Thyroid gland (tissue), 4 donors: ENCODE measurements around the gene CD46. TPM values are rescaled to one million over a fixed set of nuclear protein-coding genes. Genes with fewer than 3 reads are reported as not detected.

Experiments used
- DNase-seq, 2 donors: peaks; one replicate each; pipeline ENCODE4 v3.0.0-alpha.2; 2019
- H3K27ac ChIP-seq, 3 donors: fragments of 200-600 bp; sonication (generic); 1 replicate in 2 of 3; 2 replicates in 1 of 3; pipeline ENCODE4 v1.5.1; 2016 to 2019; ENCODE audit warnings: mild to moderate bottlenecking in 1 of 3, moderate library complexity in 1 of 3
- H3K27me3 ChIP-seq: fragments of 200-600 bp; sonication (generic); one replicate; pipeline ENCODE4 v1.5.1; 2019
- H3K36me3 ChIP-seq, 2 donors: fragments of 200-600 bp; sonication (generic); one replicate each; pipeline ENCODE4 v1.5.1; 2016 to 2019
- H3K4me1 ChIP-seq, 2 donors: fragments of 200-600 bp; sonication (generic); one replicate each; pipeline ENCODE4 v1.5.1; 2017 to 2019
- H3K4me3 ChIP-seq, 3 donors: fragments of 200-600 bp; sonication (generic); replicated peaks in 1 of 3; 1 replicate in 2 of 3; 2 replicates in 1 of 3; pipeline ENCODE4 v1.5.1; 2016; ENCODE audit warnings: mild to moderate bottlenecking in 1 of 3
- H3K9me3 ChIP-seq: fragments of 200-600 bp; sonication (generic); one replicate; pipeline ENCODE4 v1.5.1; 2017
- POLR2A ChIP-seq, 2 donors: fragments of 450-650 bp; IDR thresholded peaks; one replicate each; pipeline ENCODE4 v1.6.1; 2017; ENCODE audit warnings: antibody characterized with exemption in 2 of 2, mild to moderate bottlenecking in 2 of 2, moderate library complexity in 1 of 2
- WGBS, 2 donors: methylation state at CpG; one replicate each; pipeline ENCODE4 v1.1.5; 2017; 5-methylcytosine and 5-hydroxymethylcytosine counted together
- intact Hi-C: fragments of 100-400 bp; cut with DNase I; formaldehyde crosslinking; loops from one replicate; pipeline ENCODE4 v1.15.1; 2023
- total RNA-seq, 4 donors: library from RNA; depleted of rRNA; stranded (reverse); fragments of >200 nt; gene quantifications; one replicate each; pipeline ENCODE4 v1.2.3, GENCODE V29; 2016
- TF ChIP-seq, protein P1 (sequence below), 6 experiments: fragments of 200-600 bp in 3 of 6; fragments of 450-650 bp in 3 of 6; sonication (generic) in 3 of 6; IDR thresholded peaks; one replicate each; pipeline ENCODE4 v1.5.1; 2016 to 2019; ENCODE audit warnings: antibody characterized with exemption in 6 of 6, mild to moderate bottlenecking in 2 of 6, inconsistent platforms in 1 of 6, moderate library complexity in 1 of 6

CD46 gene
- total RNA-seq, 4 donors from 2014 or later: 135 to 275 (median 180) TPM

DNA sequence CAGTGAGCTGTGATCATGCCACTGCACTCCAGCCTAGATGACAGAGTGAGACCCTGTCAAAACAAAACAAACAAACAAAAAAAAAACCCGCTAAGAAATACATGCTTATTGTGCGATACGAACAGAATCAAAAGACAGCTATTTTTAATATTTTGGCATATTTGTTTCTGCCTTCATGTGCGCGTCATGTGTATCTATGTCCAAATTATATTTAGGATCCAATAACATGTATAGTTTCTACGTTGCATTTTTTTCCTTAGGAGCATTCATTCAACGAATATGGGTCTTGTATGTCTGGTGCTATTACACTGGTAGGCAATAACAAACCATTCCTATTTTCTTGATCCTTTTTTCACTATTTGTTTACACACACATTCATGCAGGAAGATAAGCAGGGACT lies 1.8 kb downstream of the CD46 start:
- WGBS, 2 donors: 72 to 81% methylated on average over 7 of the region's 7 CpGs
- TF ChIP-seq, protein P1, sequence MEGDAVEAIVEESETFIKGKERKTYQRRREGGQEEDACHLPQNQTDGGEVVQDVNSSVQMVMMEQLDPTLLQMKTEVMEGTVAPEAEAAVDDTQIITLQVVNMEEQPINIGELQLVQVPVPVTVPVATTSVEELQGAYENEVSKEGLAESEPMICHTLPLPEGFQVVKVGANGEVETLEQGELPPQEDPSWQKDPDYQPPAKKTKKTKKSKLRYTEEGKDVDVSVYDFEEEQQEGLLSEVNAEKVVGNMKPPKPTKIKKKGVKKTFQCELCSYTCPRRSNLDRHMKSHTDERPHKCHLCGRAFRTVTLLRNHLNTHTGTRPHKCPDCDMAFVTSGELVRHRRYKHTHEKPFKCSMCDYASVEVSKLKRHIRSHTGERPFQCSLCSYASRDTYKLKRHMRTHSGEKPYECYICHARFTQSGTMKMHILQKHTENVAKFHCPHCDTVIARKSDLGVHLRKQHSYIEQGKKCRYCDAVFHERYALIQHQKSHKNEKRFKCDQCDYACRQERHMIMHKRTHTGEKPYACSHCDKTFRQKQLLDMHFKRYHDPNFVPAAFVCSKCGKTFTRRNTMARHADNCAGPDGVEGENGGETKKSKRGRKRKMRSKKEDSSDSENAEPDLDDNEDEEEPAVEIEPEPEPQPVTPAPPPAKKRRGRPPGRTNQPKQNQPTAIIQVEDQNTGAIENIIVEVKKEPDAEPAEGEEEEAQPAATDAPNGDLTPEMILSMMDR (IDR thresholded peaks at IDR 0.05): no peak
- no peak for TF ChIP-seq POLR2A (IDR thresholded peaks at IDR 0.05)
- Histone ChIP-seq H3K9me3 (no peaks in the 10 kb centered on the region), H3K27ac (no peak overlapping the region), H3K36me3 (peaks cover 2 to 9% of the 10 kb centered on the region in 2 donors), H3K4me3 (no peak overlapping the region), H3K27me3 (no peaks in the 10 kb centered on the region), H3K4me1 (peaks cover 40 to 56% of the 10 kb centered on the region in 2 donors)
- intact Hi-C loops: no loop called here
- no peak for DNase-seq

DNA sequence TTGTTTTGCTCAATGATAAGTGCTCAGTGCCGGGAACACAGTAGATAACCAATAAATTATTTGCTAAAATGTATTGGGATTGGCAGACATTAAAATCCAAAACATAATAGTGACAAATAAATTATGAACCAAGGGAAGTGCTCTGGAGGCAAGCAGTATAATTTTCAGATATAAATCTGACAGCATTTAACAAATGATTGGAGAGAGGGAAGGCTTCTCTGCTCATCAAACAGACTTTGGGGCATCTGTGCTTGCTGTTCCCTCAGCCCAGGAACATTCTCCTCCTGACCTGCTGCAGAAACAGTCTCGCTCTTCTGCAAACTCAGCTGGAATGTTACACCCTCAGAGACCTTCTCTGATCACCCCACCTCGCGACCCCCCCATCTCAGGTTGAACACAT lies 2.2 kb downstream of the CD46 start:
- peaks cover 40 to 56% of the 10 kb centered on the region in 2 donors for H3K4me1 ChIP-seq
- H3K4me3 ChIP-seq: no peak overlapping the region
- no peak for DNase-seq
- no peaks in the 10 kb centered on the region for H3K9me3 ChIP-seq
- TF ChIP-seq, protein P1 (IDR thresholded peaks at IDR 0.05): no peak
- no peak for TF ChIP-seq POLR2A (IDR thresholded peaks at IDR 0.05)
- intact Hi-C loops: no loop called here
- H3K27ac ChIP-seq: no peak overlapping the region
- H3K27me3 ChIP-seq: no peaks in the 10 kb centered on the region
- WGBS, 2 donors: 69 to 70% methylated on average over 4 of the region's 4 CpGs
- H3K36me3 ChIP-seq: peaks cover 2 to 9% of the 10 kb centered on the region in 2 donors

DNA sequence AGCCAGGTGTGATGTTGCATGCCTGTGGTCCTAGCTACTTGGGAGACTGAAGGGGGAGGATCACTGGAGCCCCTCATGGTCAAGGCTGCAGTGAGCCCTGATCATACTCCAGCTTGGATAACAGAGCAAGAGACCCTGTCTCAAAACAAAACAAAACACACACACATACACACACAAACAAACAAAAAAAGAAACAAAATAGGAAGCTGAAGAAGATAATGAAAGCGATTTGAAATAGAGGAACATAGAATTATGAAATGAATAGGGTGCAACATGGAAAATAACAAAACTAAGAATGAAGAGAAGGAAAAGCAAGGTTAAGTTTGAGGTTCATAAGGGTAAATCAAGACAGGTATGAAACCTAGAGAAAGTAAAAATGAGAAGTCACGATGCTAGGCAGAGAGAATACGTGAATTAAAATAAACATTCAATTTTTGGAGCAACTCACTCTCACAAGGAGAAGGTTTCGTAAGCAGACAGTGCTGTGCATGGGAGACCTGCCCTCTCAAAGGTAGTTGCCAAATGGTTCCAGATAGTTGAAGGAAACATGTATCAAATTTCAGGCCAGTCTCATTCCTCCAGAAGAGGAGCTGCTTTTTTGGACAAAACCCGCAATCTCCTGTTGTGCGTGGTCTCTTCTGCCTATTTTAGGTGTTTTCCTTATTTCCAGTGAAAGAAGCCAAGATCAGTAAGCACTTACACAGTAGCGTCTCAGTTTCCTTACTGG lies 3.3 kb downstream of the CD46 start:
- DNase-seq: peak; percentile 26 to 36
- TF ChIP-seq POLR2A (IDR thresholded peaks at IDR 0.05): no peak
- TF ChIP-seq, protein P1 (IDR thresholded peaks at IDR 0.05): no peak
- 53 to 58% methylated on average over 7 of the region's 7 CpGs for WGBS, 2 donors
- H3K9me3 ChIP-seq: no peaks in the 10 kb centered on the region
- H3K36me3 ChIP-seq: peaks cover 9% of the 10 kb centered on the region in 2 donors
- no peaks in the 10 kb centered on the region for H3K27me3 ChIP-seq
- intact Hi-C loops: no loop called here
- peak overlapping the region in 2 of 3 donors; percentile 2 to 53 for H3K27ac ChIP-seq
- H3K4me1 ChIP-seq: peaks cover 38 to 52% of the 10 kb centered on the region in 2 donors
- no peak overlapping the region for H3K4me3 ChIP-seq

DNA sequence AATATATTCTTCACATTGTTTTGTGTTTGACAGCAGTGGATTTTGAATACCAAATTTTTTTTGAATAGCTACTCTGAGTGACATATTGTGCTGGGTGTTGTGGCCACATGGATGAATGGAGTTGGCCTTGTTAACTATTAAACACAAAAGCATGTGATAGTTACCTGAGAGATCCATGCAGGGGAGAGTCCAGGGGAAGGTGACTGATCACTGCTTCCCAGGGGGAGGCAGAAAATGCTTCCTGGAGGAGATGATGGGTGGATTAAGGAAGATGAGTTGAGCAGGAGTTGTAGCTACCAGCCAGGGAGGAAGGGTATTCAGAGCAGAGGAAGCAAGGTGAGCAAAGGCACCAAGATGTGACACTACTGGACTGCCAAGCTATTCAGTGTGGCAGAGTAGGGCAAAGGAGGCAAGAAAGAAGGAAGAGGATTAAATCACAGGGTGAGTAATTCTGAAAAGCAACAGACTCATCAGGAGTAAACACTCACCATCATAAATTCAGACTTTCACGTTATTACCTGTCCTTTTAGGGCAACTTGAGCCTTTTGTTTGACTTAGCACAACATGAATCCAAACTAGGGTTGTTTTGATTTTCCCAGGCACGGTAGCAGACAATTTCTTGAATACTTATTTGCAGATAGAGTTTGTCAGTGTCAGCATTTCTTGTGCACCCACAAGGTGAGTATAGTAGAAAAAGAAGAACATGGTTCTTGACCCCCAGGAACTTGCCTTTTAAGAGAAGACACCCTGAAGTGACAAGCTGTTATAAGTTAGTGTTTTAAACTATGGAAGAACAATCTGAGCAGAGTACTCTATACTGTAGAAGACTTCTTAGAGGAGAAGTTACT lies 4.2 kb downstream of the CD46 start:
- 46 to 50% methylated on average over 2 of the region's 2 CpGs for WGBS, 2 donors
- intact Hi-C loops: no loop called here
- Histone ChIP-seq H3K9me3 (no peaks in the 10 kb centered on the region), H3K4me1 (peaks cover 33 to 43% of the 10 kb centered on the region in 2 donors), H3K27ac (peak overlapping the region in 1 of 3 donors; percentile 53), H3K36me3 (peaks cover 10 to 13% of the 10 kb centered on the region in 2 donors), H3K27me3 (no peaks in the 10 kb centered on the region), H3K4me3 (no peak overlapping the region)
- DNase-seq: no peak
- TF ChIP-seq POLR2A (IDR thresholded peaks at IDR 0.05): no peak
- TF ChIP-seq, protein P1 (IDR thresholded peaks at IDR 0.05): no peak

DNA sequence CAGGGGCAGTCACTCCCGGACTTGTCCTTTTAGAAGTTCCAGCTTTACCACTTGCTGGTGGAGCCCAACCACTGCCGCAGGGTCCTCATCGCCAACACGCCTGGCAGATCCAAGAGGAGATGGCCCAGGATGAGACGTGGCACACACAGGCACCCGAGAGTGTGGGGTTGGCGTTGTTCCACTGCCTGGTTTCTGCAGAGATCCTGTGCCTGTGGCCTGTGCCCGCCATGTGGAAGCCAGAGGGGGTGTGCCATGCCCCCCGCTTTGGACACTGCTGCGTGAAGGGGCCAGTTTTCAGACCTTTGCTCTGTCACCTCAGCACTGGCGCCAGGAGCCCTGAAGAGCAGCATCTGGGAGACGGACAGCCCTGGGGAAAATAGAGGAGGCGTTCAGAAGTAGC lies 10.8 kb downstream of the CD46 start:
- H3K4me1 ChIP-seq: no peaks in the 10 kb centered on the region
- intact Hi-C loops: no loop called here
- no peak overlapping the region for H3K4me3 ChIP-seq
- WGBS, 2 donors: 96 to 97% methylated on average over 13 of the region's 13 CpGs
- TF ChIP-seq POLR2A (IDR thresholded peaks at IDR 0.05): no peak
- TF ChIP-seq, protein P1 (IDR thresholded peaks at IDR 0.05): no peak
- no peak for DNase-seq
- no peaks in the 10 kb centered on the region for H3K9me3 ChIP-seq
- H3K36me3 ChIP-seq: peaks cover 20 to 21% of the 10 kb centered on the region in 2 donors
- H3K27me3 ChIP-seq: no peaks in the 10 kb centered on the region
- no peak overlapping the region for H3K27ac ChIP-seq
